CD4-positive, alpha-beta T cell (primary cell): Measurements from ENCODE around the gene CENPS. TPM values are rescaled to one million over a fixed set of nuclear protein-coding genes. Genes with fewer than 3 reads are reported as not detected.

ENCODE experiments used
- ATAC-seq: fragments of 200-7000 bp; cut with Tn5 transposase; one replicate; pipeline ENCODE4 v1.10.0; 2022; ENCODE audit warnings: mild to moderate bottlenecking; ENCODE audit not compliant: poor library complexity
- CTCF ChIA-PET: fragments of 350-600 bp; sonication (Branson Sonifier 250); formaldehyde crosslinking; loops from one replicate; lab custom pipeline; 2021; ENCODE audit warnings: antibody characterized with exemption, inconsistent platforms; lab: Charles Lee
- POLR2A ChIA-PET: fragments of 350-600 bp; sonication (Branson Sonifier 250); formaldehyde crosslinking; loops from one replicate; lab custom pipeline; 2021; ENCODE audit warnings: antibody characterized with exemption, inconsistent platforms; lab: Charles Lee
- DNase-seq, 14 experiments: peaks; one replicate each; pipeline ENCODE4 v3.0.0-alpha.2; 2013 to 2020; ENCODE audit warnings: mixed read lengths in 2 of 14
- H3K27ac ChIP-seq, 2 donors: one replicate each; pipeline versions ENCODE4 v1.5.1 to v1.7.0; 2013; ENCODE audit warnings: low read length in 2 of 2, low read depth in 1 of 2, mild to moderate bottlenecking in 1 of 2
- H3K27me3 ChIP-seq, 2 experiments: 1 replicate in 1 of 2; 2 replicates in 1 of 2; pipeline versions ENCODE4 v1.6.1 to v1.7.0; 2013; ENCODE audit warnings: low read length in 2 of 2, control low read depth in 1 of 2, mild to moderate bottlenecking in 1 of 2, moderate library complexity in 1 of 2; ENCODE audit not compliant: insufficient read depth in 2 of 2, control insufficient read depth in 1 of 2
- H3K36me3 ChIP-seq: one replicate; pipeline ENCODE4 v1.6.1; 2013; ENCODE audit warnings: low read length, control low read depth; ENCODE audit not compliant: insufficient read depth
- H3K4me1 ChIP-seq: one replicate; pipeline ENCODE4 v1.6.1; 2013; ENCODE audit warnings: low read length, control low read depth; ENCODE audit not compliant: insufficient read depth
- H3K4me3 ChIP-seq: one replicate; pipeline ENCODE4 v1.5.1; 2013; ENCODE audit warnings: mild to moderate bottlenecking, low read length, moderate library complexity
- H3K9me3 ChIP-seq, 2 experiments: 1 replicate in 1 of 2; 2 replicates in 1 of 2; pipeline versions ENCODE4 v1.6.1 to v1.7.0; 2013; ENCODE audit warnings: low read length in 2 of 2, mild to moderate bottlenecking in 2 of 2, control low read depth in 1 of 2, moderate library complexity in 1 of 2; ENCODE audit not compliant: control insufficient read depth in 1 of 2, insufficient read depth in 1 of 2
- H3K27ac Mint-ChIP-seq: one replicate; pipeline ENCODE4 v1.8.0; 2020; ENCODE audit warnings: mixed read lengths
- H3K27me3 Mint-ChIP-seq: one replicate; pipeline ENCODE4 v1.8.0; 2021; ENCODE audit warnings: mixed read lengths
- H3K36me3 Mint-ChIP-seq: one replicate; pipeline ENCODE4 v1.8.0; 2021; ENCODE audit warnings: low read depth, mixed read lengths
- H3K4me1 Mint-ChIP-seq: one replicate; pipeline ENCODE4 v1.8.0; 2021; ENCODE audit warnings: low read depth, mixed read lengths
- H3K4me3 Mint-ChIP-seq: one replicate; pipeline ENCODE4 v1.8.0; 2020; ENCODE audit warnings: mild to moderate bottlenecking, mixed read lengths
- H3K9me3 Mint-ChIP-seq: one replicate; pipeline ENCODE4 v1.8.0; 2020; ENCODE audit warnings: mixed read lengths
- CTCF ChIP-seq: fragments of 200-600 bp; IDR thresholded peaks from one replicate; pipeline ENCODE4 v1.8.0; 2022; ENCODE audit warnings: antibody characterized with exemption, mild to moderate bottlenecking
- intact Hi-C, 2 experiments: fragments of 100-400 bp; cut with DNase I in 1 of 2; cut with micrococcal nuclease in 1 of 2; formaldehyde crosslinking; loops; one replicate each; pipeline versions ENCODE4 v1.15.1 to v1.9.0; 2023 to 2025; cut with DNase I, micrococcal nuclease
- total RNA-seq, 174 experiments: library from RNA in 2 of 174; stranded (reverse) in 2 of 174; gene quantifications; one replicate each; pipeline ENCODE4 v1.2.3 and lab custom pipeline; 2021 to 2026

CENPS gene
- total RNA-seq, 2 experiments from 2014 or later = 3.7 to 4.0 TPM

DNA sequence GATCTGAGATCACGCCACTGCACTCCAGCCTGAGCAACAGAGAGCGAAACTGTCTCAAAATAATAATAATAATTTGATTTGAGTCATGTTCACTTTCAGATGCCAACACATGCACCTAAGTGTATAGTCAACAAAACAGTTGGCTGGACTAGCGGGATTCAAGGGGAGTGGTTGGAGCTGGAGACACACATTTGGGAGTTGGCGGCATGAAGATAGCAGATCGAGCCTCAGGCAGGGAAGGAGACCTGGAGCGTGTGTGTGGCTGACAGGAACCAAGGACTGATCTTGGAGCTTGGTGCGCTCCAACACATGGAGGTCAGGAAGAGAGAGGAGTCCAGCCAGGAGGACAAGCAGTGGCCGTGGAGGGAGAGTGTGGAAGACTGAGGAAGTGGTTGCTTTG lies 46.0 kb upstream of the CENPS start:
- ChIA-PET CTCF (no interaction called here), POLR2A (no interaction called here)
- Histone ChIP-seq H3K36me3 (no peaks in the 10 kb centered on the region), H3K4me3 (no peak overlapping the region), H3K27me3 (no peaks in the 10 kb centered on the region), H3K27ac (no peak overlapping the region), H3K9me3 (no peaks in the 10 kb centered on the region), H3K4me1 (no peaks in the 10 kb centered on the region)
- H3K9me3 Mint-ChIP-seq = no peaks in the 10 kb centered on the region
- intact Hi-C loops = no loop called here
- TF ChIP-seq CTCF = no peak
- no peak overlapping the region for H3K27ac Mint-ChIP-seq
- no peaks in the 10 kb centered on the region for H3K27me3 Mint-ChIP-seq
- no peak for DNase-seq
- no peaks in the 10 kb centered on the region for H3K36me3 Mint-ChIP-seq
- no peak for ATAC-seq
- no peak overlapping the region for H3K4me3 Mint-ChIP-seq
- H3K4me1 Mint-ChIP-seq = peaks cover 12% of the 10 kb centered on the region

DNA sequence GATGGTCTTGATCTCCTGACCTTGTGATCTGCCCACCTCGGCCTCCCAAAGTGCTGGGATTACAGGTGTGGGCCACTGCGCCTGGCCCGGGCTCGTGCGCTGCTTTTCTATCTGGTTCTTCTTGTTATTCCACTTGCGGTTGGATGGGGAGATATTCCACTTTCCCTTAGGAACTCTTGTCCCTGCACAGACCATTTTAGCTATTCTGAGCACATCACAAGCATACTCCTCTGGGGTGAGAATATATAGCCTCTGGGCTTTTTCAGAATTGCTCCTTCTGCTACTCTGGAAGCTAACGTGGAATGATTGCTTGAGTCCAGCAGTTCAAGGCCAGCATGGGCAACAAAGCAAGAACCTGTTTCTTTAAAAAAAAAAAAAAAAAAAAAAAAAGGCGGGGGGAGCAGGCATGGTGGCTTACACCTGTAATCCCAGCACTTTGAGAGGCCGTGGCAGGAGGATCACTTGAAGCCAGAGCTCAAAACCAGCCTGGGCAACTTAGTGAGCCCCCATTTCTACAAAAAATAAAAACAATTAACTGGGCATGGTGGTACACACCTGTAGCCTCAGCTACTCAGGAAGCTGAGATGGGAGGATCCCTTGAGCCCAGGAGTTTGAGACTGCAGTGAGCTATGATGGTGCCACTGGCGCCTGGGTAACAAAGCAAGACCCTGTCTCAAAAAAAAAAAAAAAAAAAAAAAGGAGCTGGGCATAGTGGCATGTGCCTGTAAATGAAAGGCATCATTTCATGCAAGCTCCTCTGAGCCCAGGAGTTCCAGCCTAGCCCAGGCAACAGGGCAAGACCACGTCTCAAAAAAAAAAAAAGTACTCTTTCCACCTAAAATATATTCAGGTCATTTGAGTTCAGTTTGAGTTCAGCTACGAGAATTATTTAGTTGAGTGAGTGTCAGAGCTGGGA lies 43.2 kb upstream of the CENPS start:
- ATAC-seq (no peak), DNase-seq (no peak)
- H3K36me3 ChIP-seq = no peaks in the 10 kb centered on the region
- POLR2A ChIA-PET = interaction anchor here (1.6 kb wide), 1 partner anchor 11 kb away, joined by 6 read pairs; no protein-coding TSS in a partner anchor
- CTCF ChIA-PET = interaction anchor here (0.7 to 1.4 kb wide), 3 partner anchors 10 to 227 kb away, joined by 3 to 5 read pairs (median 4); no protein-coding TSS in a partner anchor
- H3K36me3 Mint-ChIP-seq = no peaks in the 10 kb centered on the region
- H3K4me3 Mint-ChIP-seq = no peak overlapping the region
- H3K27ac Mint-ChIP-seq = no peak overlapping the region
- no peaks in the 10 kb centered on the region for H3K9me3 ChIP-seq
- intact Hi-C loops = no loop called here
- H3K4me3 ChIP-seq = no peak overlapping the region
- H3K4me1 Mint-ChIP-seq = peaks cover 12% of the 10 kb centered on the region
- no peaks in the 10 kb centered on the region for H3K4me1 ChIP-seq
- no peak overlapping the region for H3K27ac ChIP-seq
- TF ChIP-seq CTCF = no peak
- no peaks in the 10 kb centered on the region for H3K27me3 Mint-ChIP-seq
- no peaks in the 10 kb centered on the region for H3K9me3 Mint-ChIP-seq
- no peaks in the 10 kb centered on the region for H3K27me3 ChIP-seq

DNA sequence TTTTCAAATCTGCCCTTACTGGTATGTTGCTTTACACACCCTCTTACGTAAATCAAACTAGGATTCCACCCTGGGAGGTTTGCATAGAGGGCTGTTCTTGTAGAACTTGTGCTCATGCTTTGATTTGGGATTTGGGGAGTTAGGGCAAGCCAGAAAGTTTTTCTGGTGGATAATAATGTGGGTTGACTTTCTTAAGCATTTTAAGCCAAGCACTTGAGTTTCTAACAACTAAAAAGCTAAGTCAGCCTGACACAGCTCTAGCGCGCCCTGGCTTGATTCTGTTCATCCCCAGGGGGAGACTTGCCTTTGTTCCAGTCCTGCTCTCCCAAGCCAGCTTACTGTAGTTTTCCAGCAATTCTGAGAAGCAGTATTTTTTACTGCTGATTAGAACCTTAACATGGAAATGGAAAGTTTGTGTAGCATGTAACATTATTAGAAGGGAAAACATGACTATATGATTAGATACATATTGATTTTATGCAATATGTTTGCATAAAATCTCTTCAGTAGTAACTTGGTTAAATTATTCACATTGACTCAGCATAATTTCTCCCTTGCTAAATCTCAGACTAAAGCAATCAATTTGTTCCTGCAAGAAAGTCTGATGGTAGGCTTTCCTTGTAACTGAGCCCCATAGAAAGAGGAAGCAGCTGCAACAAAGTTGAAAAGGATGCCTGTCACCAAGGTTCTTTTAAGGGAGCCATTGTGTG lies 42.4 kb upstream of the CENPS start:
- Histone ChIP-seq H3K4me3 (no peak overlapping the region), H3K27ac (no peak overlapping the region)
- H3K9me3 Mint-ChIP-seq = no peaks in the 10 kb centered on the region

More for the DNA sequence above, 42.4 kb upstream of the CENPS start:
- peak; percentile 37 for ATAC-seq
- Mint-ChIP-seq H3K4me1 (peaks cover 12% of the 10 kb centered on the region), H3K36me3 (no peaks in the 10 kb centered on the region), H3K27ac (no peak overlapping the region), H3K4me3 (no peak overlapping the region), H3K27me3 (no peaks in the 10 kb centered on the region)
- ChIA-PET CTCF (interaction anchor here (0.7 kb wide), 1 partner anchor 228 kb away, joined by 3 read pairs; no protein-coding TSS in a partner anchor), POLR2A (interaction anchor here (0.8 to 1.6 kb wide), 2 partner anchors 11 to 798 kb away, joined by 3 to 6 read pairs; no protein-coding TSS in a partner anchor)
- no peaks in the 10 kb centered on the region for H3K4me1 ChIP-seq
- no peaks in the 10 kb centered on the region for H3K36me3 ChIP-seq
- intact Hi-C loops = no loop called here
- no peaks in the 10 kb centered on the region for H3K9me3 ChIP-seq
- no peaks in the 10 kb centered on the region for H3K27me3 ChIP-seq
- no peak for TF ChIP-seq CTCF
- peak in 3 of 14 experiments; percentile 35 to 39 (median 38) for DNase-seq
